ENCODE data around the gene SEC14L1.
A peak's percentile ranks its signal among the peaks of the same experiment; 100 is the strongest.

SEC14L1 gene

GRCh38 chr17:77197115-77197514 is 56.3 kb downstream of the SEC14L1 start:
- no peak for DNase-seq

GRCh38 chr17:77200711-77201110 is 59.9 kb downstream of the SEC14L1 start:
- no peak for DNase-seq

GRCh38 chr17:77203436-77203835 is 62.7 kb downstream of the SEC14L1 start:
- DNase-seq: peak; percentile 57

GRCh38 chr17:77203846-77204245 is 63.1 kb downstream of the SEC14L1 start:
- DNase-seq: no peak

GRCh38 chr17:77204536-77204935 is 63.8 kb downstream of the SEC14L1 start:
- no peak for DNase-seq

GRCh38 chr17:77205396-77206125 is 64.8 kb downstream of the SEC14L1 start:
- DNase-seq: no peak

- DNase-seq: no peak
Measured at GRCh38 chr17:77206158-77206956, 65.6 kb downstream of the SEC14L1 start.

- DNase-seq: no peak
Measured at GRCh38 chr17:77207689-77208216, 67.0 kb downstream of the SEC14L1 start.

GRCh38 chr17:77208217-77208808 is 67.5 kb downstream of the SEC14L1 start:
- DNase-seq: peak; percentile 35

GRCh38 chr17:77208856-77209255 is 68.1 kb downstream of the SEC14L1 start:
- no peak for DNase-seq

- DNase-seq: no peak
Measured at GRCh38 chr17:77209330-77209748, 68.6 kb downstream of the SEC14L1 start.

- peak; percentile 90 for DNase-seq
Measured at GRCh38 chr17:77210331-77210730, 69.6 kb downstream of the SEC14L1 start.

- no peak for DNase-seq
Measured at GRCh38 chr17:77210946-77211541, 70.3 kb downstream of the SEC14L1 start.

- no peak for DNase-seq
Measured at GRCh38 chr17:77211681-77212080, 70.9 kb downstream of the SEC14L1 start.

GRCh38 chr17:77212081-77212832 is 71.5 kb downstream of the SEC14L1 start:
- DNase-seq: no peak

GRCh38 chr17:77212833-77213777 is 72.3 kb downstream of the SEC14L1 start:
- no peak for DNase-seq

GRCh38 chr17:77213778-77214132 is 73.0 kb downstream of the SEC14L1 start:
- DNase-seq: no peak

GRCh38 chr17:77214328-77214727 is 73.6 kb downstream of the SEC14L1 start:
- DNase-seq: no peak

- no peak for DNase-seq
Measured at GRCh38 chr17:77214743-77215142, 74.0 kb downstream of the SEC14L1 start.

GRCh38 chr17:77215281-77215680 is 74.5 kb downstream of the SEC14L1 start:
- no peak for DNase-seq

GRCh38 chr17:77216486-77216885 is 75.7 kb downstream of the SEC14L1 start:
- no peak for DNase-seq

Measured in NCI-H2171 treated with DMSO at 0.1 percent for 48 hours (cell line).